GM19463 (cell line): ENCODE results near the gene WTAP.
"Not testable (repeated sequence)": the region's sequence is repeated elsewhere in the genome, so short reads cannot be mapped to it uniquely, and the experiment has no call there.

ENCODE experiments used
- ATAC-seq: cut with Tn5 transposase; IDR thresholded peaks from one replicate; pipeline ENCODE4 v1.9.1; 2021; ENCODE audit warnings: mild to moderate bottlenecking, moderate library complexity; ENCODE audit not compliant: unreplicated experiment

Gene WTAP

DNA sequence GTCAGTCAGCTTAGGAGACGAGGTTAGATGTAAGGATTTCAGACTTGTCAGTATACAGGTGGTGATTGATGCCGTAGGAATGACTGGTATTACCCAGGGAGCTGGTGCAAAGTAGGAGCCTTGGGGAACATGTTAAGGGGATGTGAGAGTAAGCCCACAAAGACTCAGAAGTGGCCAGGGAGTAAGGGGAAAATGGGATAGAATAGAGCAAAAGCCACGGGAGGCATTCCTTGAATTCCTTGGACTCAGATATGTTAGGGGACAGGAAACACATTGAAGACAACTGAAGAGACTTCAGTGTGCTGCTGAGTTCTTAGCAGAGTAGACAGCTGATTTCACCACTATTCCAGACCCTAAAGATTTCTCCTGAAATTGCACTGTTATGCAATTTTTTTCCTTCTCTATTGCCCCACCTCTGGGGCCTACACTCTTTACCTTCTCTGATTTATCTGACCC is 33.3 kb downstream of the WTAP start:
- ATAC-seq, result no peak

DNA sequence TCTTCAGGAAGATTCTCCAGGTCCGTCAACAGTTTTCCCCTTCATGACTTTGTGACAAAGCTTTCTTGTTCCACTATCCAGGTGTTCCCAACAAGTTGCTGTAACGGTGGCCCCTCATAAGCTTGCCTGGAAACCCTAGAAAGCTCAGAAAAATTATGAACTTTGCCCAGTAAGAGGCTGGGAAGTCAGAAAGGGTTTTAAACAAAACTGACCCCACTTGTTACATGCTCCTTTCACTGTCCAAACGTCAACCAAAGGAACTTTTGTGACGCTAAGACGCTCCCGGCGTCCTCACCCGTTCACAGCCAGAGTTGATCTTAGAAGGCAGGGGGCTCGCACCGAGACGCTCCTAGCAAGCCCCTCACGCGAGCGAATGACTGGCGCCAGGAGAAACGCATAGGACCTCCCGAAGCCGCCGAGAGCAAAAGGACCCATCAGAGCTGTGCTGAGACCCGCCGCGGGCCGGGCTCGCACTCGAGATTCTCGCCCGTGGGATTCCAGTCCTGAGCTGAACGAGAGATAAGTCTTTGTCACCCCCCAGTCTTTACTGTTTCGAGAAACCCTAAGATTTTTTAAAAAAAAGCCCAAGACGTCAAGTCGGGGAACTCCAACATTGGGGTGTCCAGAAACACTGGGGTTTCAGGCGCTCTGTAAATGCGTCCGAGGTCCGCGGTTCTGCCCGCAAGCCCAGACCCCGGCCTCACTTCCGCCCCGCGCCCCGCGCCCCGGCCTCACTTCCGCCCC is 34.0 kb downstream of the WTAP start:
- no peak for ATAC-seq

DNA sequence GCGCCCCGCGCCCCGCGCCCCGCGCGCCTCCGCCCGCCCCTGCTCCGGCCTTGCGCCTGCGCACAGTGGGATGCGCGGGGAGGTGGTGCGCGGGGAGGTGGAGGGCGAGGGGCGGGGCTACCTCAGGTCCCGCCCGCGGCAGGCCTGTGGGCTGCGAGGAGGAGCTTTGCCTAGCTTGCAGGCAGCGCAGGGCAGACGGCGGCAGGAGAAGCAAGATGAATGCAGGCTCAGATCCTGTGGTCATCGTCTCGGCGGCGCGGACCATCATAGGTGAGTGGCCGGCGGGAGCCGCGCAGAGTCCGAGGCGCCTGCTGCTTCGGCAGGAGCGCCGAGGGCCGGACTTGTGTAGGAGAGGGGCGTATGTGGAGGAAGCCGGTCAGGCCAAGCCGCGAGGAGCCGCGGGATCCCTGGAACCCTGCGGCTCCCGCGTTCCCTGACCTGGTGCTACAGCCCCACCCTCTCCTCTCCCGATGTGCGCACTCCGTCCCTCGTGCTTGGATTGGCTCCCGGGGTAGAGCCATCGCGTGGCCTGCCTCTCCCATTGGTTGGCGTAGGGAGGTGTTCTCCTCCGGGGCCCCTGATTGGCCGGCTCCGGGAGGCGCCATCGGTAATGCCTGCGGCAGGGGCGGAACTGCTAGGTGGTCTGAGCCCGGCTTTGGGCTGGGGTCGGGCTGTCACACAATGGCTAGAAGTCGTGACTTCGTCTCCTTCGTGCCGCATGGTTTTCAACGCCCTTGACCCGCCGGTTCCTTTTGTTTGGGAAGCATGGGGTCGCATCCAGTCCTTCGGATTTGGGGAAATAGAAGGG is 34.8 kb downstream of the WTAP start, which contains the start of gene ACAT2:
ACAT2 (plus strand) TSS at position 173 of the 808 bp plus-strand sequence; CDS start at position 216, 43 bp downstream.
- ATAC-seq, result peak; percentile 97

DNA sequence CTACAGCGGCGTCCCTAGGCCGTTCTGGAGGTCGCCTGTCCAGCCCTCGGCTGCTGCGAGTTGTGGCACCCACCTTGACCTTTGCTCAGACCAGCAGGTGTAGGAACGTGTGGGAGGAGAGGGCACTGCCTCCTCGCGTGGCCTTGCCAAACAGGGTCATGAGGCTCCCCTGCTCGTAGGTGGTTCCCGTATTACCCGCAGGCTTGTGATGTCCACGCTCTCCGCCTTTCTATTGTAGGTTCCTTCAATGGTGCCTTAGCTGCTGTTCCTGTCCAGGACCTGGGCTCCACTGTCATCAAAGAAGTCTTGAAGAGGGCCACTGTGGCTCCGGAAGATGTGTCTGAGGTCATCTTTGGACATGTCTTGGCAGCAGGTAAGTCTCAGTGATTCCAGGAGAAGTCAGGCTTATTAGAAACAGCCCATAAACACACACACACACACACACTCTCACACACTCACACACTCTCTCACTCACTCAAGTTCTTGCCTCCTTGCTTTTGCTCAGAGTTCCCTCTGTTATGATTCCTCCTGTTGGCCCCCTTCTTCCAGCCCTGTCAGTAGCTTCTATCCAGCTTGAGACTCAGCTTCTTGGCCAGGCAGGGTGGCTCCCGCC is 35.5 kb downstream of the WTAP start:
- no peak for ATAC-seq

DNA sequence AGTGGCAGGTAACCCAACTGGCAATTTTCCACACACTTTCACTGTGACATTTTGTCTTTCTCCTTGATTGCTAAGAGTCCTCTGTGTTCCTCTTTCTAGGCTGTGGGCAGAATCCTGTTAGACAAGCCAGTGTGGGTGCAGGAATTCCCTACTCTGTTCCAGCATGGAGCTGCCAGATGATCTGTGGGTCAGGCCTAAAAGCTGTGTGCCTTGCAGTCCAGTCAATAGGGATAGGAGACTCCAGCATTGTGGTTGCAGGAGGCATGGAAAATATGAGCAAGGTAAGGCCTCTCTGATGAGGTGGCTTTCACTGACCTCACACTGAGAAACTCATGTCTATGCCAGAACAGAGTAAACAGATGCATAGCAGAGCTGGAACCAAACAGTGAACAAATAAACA is 39.6 kb downstream of the WTAP start:
- no peak for ATAC-seq

DNA sequence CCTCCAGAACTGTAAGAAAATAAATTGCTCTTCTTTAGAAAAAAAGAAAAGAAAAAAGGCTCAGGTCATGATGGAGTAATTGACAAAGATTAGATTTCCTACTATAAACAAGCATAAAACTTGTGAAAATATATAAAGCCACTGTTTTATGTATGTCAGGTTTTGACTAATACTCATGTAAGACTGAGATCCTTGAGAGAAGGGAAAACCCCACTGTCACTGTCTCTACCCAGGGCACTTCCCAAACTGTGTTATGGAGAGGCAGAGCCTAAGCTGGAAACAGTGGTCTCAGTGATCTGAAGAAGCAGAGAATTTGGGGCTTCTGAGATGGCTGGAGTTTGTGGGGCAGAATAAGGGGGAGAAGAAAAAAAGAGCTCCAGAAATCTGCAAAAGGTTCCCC is 42.2 kb downstream of the WTAP start:
- no peak for ATAC-seq

DNA sequence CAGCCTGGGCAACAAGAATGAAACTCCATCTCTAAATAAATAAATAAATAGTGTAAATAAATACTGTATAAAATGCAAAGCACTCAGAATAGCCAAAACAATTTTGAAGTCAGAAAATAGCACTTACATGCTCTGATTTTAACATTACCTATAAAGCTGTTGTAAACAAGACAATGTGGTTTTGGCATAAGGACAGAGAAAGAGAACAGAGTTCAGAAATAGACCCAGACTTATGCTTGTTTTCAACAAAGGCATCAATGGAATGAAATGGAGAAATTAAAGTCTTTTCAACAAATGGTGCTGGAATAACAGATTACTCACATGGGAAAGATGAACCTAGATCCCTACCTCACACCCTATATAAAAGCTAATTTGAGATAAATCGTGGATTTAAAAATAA is 44.9 kb downstream of the WTAP start:
- no peak for ATAC-seq

DNA sequence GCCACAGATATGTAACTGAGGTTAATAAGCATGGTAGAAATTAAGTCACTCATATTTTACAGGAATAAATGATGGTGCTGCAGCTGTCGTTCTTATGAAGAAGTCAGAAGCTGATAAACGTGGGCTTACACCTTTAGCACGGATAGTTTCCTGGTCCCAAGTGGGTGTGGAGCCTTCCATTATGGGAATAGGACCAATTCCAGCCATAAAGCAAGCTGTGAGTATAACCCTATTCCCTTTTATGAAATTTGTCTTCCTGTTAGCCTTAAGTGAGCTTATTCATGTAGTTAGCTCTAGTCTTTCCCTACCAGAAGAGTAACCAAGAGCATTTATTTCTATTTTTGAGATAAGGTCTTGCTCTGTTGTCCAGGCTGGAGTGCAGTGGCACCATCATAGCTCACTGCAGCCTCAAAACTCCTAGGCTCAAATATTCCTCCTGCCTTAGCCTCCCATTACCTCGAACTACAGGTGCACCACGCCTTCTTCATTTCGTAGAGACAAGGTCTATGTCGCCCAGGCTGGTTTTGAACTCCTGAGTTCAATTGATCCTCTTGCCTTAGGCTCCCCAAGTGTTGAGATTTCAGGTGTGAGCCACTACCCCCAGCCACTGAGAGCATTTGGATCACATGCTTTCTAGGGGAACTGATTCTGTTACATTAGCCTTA is 50.1 kb downstream of the WTAP start:
- no peak for ATAC-seq

DNA sequence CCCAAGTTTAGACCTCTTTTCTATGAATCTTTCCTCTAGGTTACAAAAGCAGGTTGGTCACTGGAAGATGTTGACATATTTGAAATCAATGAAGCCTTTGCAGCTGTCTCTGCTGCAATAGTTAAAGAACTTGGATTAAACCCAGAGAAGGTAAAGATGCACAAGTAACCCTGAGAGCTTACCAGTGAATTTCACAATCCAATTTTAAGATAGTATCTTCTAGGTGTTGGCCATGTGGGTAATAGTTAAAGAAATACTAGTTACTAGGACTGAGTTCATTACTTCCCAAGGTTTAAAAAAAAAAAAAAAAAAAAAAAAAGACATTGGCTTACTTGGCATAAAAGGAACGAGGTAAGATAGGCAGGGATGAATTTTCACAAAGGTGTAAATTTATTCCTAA is 50.8 kb downstream of the WTAP start:
- ATAC-seq, result no peak

DNA sequence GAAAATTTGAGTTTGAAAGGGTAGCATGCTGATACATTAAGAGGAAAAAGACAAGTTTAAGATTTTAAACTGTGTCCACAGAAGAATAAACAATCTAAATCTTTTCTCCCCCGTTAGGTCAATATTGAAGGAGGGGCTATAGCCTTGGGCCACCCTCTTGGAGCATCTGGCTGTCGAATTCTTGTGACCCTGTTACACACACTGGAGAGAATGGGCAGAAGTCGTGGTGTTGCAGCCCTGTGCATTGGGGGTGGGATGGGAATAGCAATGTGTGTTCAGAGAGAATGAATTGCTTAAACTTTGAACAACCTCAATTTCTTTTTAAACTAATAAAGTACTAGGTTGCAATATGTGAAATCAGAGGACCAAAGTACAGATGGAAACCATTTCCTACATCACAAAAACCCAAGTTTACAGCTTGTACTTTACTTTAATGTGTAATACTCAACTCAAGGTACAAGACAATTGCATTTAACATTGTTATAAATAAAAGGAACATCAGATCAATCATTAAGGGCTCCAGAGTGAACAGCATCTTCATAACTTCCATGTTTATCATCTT is 51.3 kb downstream of the WTAP start:
- ATAC-seq, result no peak

DNA sequence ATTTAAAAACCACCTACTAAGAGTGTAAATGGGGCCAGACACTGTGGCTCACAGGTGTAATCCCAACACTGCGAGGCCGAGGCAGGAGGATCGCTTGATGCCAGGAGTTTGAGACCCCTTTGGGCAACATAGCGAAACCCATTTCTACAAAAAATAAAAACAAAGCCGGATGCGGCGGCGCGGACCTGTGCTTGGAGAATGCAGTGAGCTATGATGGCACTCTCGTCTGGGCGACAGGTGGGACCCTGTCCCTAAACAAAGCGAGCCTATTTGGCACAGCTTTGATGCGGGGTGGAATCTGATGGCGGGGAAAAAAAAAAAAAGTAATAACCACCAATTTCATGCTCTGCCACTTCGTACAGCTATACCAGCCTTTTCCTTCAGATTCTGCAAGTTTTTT is 61.0 kb downstream of the WTAP start:
- no peak for ATAC-seq

DNA sequence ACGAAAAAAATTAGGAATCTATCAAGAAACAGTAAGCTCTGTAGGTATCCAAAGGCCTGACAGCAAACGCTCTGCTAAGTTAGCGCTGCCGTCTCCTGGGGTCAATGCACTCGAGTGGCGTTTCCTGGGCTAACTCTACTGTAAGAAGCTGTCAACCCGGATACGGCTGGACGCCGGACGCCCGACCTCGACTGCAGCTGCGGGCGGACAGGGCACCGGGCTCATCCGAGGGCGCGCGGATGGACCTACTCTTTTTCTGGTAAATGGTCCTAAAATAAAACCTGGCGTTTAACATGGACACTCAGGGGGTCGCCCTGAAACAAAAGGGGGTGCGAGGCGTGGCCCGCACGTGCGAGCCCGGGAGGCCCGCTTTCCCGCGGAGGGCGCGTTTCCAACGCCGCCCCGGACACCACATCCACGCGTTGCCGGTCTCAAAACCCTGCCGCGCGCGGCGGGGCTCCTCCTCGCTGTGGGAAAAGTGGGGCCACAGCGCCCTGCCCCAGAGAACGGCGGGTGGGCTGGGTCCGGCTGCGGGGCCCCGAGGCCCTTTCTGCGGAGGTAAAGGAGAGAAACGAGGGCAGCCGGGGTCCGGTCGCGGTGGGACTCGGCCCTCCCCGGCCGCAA is 61.6 kb downstream of the WTAP start:
- ATAC-seq, result no peak

DNA sequence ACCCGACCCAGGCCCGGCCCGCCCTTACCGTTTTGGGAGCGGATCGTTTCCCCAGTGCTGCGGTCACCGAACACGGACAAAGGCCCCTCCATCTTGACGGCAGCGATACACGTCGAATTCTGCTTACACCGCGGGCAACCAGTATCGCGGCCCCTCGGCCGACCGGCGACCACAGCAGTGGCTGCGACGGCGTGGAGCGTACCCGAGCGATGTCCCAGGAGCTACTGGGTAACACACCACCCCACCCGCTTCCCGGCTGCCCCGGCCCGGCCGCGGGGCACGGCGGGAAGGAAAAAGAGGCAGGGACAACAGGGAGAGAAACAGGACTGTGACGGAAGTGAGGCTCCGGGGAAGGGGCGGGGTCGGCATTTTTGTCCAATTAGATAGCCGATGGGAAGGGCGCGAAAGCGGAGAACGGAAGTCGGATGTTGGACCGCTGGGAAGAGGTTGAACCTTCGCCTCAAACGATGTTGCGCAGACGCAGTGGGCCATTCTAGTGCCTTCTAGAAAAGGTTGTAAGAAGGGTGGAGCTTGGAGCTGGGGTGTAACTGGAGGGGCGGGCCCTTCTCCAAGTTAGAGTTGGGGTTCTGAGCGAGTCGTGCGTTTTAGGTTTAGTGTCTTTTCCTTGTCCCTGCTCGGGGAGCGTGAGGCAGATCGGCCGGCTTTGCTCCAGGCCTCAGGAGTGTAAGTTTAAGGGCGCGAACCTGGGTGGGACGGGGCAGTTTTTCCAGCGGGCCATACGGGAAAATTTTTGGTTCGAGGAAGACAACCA is 62.3 kb downstream of the WTAP start, which contains the start of gene TCP1:
TCP1 (minus strand) TSS at position 226 of the 772 bp plus-strand sequence; CDS start at position 92, 134 bp downstream.
- ATAC-seq, result peak; percentile 66

DNA sequence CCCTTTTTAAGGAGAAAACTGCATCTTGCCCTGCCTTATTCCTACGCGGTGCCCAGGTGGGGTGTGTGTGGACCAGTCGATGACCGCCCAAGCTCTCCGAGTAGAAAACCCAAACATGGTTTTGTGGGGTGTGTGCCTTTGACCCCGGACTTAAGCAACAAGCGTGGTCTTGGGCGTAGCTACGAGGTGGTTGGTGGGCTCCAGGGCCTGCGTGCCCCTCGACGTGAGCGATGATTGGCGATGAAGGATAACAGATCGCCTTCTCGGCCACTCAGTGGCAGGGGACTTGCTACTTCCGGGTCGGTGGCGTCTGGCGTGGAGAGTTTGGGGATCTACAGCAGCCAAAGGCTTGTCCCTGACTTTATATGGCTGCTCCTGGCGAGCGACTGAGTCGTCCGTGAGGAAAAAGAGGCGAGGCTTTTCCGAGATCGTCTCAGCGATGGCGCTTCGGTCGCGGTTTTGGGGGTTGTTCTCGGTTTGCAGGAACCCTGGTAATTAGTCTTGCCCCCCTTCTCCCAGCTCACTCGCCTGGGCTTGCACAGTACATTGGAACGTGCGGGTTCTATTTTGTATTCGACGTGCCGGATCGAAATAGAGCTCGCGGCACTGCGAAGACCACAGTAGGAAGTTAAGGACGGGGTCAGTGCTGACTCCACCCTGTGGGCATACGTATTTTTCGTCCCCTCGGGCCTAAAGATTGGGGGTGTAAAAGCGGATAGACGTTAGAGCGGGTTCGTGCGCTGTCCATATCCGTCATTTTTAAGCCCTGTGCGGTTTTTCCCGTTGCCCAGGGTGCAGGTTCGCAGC is 63.0 kb downstream of the WTAP start, which contains the start of gene MRPL18:
MRPL18 (plus strand) TSS at position 319 of the 807 bp plus-strand sequence; CDS start at position 440, 121 bp downstream.
- peak; percentile 77 for ATAC-seq

DNA sequence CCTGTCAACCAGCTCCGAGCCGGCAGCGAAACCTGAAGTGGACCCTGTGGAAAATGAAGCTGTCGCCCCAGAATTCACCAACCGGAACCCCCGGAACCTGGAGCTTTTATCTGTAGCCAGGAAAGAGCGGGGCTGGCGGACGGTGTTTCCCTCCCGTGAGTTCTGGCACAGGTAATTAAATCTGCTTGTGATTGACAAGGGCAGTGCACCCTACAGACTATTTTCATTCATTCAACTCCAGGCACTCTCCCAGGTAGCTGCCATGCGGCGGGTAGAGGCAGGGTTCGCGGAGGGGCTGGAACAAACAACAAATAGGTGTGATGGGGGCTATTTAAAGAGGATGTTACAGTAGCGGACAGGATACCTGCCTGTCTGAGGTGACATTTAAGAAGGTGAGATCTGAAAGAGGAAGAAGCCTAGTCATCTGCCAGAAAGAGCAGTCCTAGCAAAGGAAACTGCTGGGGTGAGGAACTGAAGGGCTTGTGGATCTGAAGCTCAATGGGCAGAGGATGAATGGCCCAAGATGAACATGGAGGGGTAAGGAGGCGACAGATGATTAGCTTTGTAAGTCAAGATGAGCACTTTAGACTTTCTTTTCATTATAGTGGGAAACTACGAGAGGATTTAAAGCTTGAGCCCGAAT is 63.8 kb downstream of the WTAP start:
- ATAC-seq, result no peak

DNA sequence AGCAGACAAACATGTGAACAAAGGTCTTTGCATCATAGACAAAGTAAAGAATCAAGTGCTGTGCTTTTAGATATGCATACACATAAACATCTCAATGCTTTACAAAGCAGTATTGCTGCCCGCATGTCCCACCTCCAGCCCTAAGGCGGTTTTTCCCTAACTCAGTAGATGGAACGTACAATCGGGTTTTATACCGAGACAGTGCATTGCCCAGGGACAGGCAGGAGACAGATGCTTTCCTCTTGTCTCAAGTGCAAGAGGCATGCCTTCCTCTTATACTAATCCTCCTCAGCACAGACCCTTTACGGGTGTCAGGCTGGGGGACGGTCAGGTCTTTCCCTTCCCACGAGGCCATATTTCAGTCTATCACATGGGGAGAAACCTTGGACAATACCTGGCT is 67.7 kb downstream of the WTAP start:
- not testable (repeated sequence) for ATAC-seq

DNA sequence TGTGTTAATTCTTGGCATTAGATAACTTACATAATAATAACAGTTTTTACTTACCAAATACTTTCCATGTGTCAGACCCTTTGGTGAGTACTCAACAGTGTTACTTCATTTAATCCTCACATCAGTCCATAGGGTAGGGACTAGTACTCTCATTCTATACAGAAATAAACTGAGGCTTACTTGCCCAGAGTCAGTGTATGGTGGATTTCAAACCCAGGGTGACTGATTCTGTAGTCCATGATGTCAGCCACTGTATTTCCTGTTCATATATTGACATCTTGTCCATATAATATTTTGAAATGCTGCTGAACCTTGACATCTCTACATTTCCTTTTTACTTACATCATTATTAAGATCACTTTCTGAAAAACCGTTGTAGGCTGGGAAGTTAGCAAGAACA is 70.2 kb downstream of the WTAP start:
- ATAC-seq, result no peak
